Loucy (cell line): Measurements from ENCODE around the gene SLC45A3.

ENCODE experiments used
- CTCF ChIP-seq: fragments of 200-600 bp; sonication (generic); conservative IDR thresholded peaks from 2 replicates; pipeline ENCODE4 v1.5.1; 2014; ENCODE audit warnings: mild to moderate bottlenecking, antibody characterized with exemption, low read length
- EZH2phosphoT487 ChIP-seq: fragments of 200-600 bp; IDR thresholded peaks from 2 replicates; pipeline ENCODE4 v1.6.1; 2018; ENCODE audit warnings: antibody characterized with exemption, mild to moderate bottlenecking, moderate library complexity, borderline replicate concordance

GRCh38 chr1:205719762-205720161, 39.5 kb upstream of the SLC45A3 start:
- TF ChIP-seq CTCF (no peak), EZH2phosphoT487 (no peak)
